Fibroblast of lung (primary cell): ENCODE measurements around the gene OTOL1. TPM values are rescaled to one million over a fixed set of nuclear protein-coding genes. Genes with fewer than 3 reads are reported as not detected.

Source experiments
- DNase-seq, 2 donors: peaks; one replicate each; pipeline versions ENCODE4 v3.0.0 to v3.0.0-alpha.2; 2010; ENCODE audit warnings: low read depth in 2 of 2
- H2AFZ ChIP-seq: 2 replicates; pipeline ENCODE4 v1.5.1; 2012; ENCODE audit warnings: low read length, control low read depth, inconsistent platforms
- H3K27ac ChIP-seq: 2 replicates; pipeline ENCODE4 v1.5.1; 2011; ENCODE audit warnings: low read length, control low read depth; ENCODE audit not compliant: insufficient read depth
- H3K27me3 ChIP-seq: 2 replicates; pipeline ENCODE4 v1.5.1; 2011; ENCODE audit warnings: mild to moderate bottlenecking, low read length; ENCODE audit not compliant: control insufficient read depth, insufficient read depth
- H3K36me3 ChIP-seq: 2 replicates; pipeline ENCODE4 v1.5.1; 2011; ENCODE audit warnings: low read length; ENCODE audit not compliant: control insufficient read depth, insufficient read depth
- H3K4me1 ChIP-seq: 2 replicates; pipeline ENCODE4 v1.5.1; 2011; ENCODE audit warnings: low read length; ENCODE audit not compliant: control insufficient read depth, insufficient read depth; ENCODE audit errors: extremely low read depth
- H3K4me2 ChIP-seq: 2 replicates; pipeline ENCODE4 v1.5.1; 2011; ENCODE audit warnings: low read length, control low read depth; ENCODE audit not compliant: insufficient read depth; ENCODE audit errors: extremely low read depth
- H3K4me3 ChIP-seq, 4 experiments: fragments of 200-600 bp in 1 of 4; sonication (generic) in 1 of 4; replicated peaks in 1 of 4; 2 replicates each; pipeline ENCODE4 v1.5.1; 2011 to 2016; ENCODE audit warnings: low read length in 4 of 4, low read depth in 3 of 4, mild to moderate bottlenecking in 3 of 4, control low read depth in 2 of 4, inconsistent platforms in 1 of 4, mixed read lengths in 1 of 4; ENCODE audit not compliant: insufficient read depth in 1 of 4; ENCODE audit errors: control extremely low read depth in 1 of 4
- H3K79me2 ChIP-seq: 2 replicates; pipeline ENCODE4 v1.5.1; 2012; ENCODE audit warnings: mild to moderate bottlenecking, low read length, inconsistent platforms; ENCODE audit not compliant: control insufficient read depth, insufficient read depth
- H3K9ac ChIP-seq: 2 replicates; pipeline ENCODE4 v1.5.1; 2011; ENCODE audit warnings: mild to moderate bottlenecking, low read length, control low read depth; ENCODE audit not compliant: insufficient read depth
- H3K9me3 ChIP-seq: 2 replicates; pipeline ENCODE4 v1.5.1; 2012; ENCODE audit warnings: low read depth, low read length; ENCODE audit not compliant: control insufficient read depth, insufficient read depth
- H4K20me1 ChIP-seq: 2 replicates; pipeline ENCODE4 v1.5.1; 2011; ENCODE audit warnings: low read length; ENCODE audit not compliant: control insufficient read depth, insufficient read depth; ENCODE audit errors: extremely low read depth
- EZH2 ChIP-seq: IDR thresholded peaks from 2 replicates; pipeline ENCODE4 v1.5.1; 2012; ENCODE audit warnings: low read length, control low read depth, mild to moderate bottlenecking; ENCODE audit errors: missing control alignments
- polyA plus RNA-seq, 2 donors: library from polyadenylated mRNA; depleted of rRNA in 1 of 2; stranded (reverse) in 1 of 2; unstranded in 1 of 2; fragments of >200 nt; gene quantifications; 2 replicates each; pipeline ENCODE4 v1.2.1, GENCODE V29; 2011 to 2012; ENCODE audit warnings: missing spikeins in 1 of 2
- total RNA-seq: library from RNA; depleted of rRNA; stranded (reverse); fragments of >200 nt; gene quantifications from 2 replicates; pipeline ENCODE4 v1.2.1, GENCODE V29; 2014
- TF ChIP-seq, protein P1 (sequence below), 2 donors: IDR thresholded peaks in 1 of 2; conservative IDR thresholded peaks in 1 of 2; 1 replicate in 1 of 2; 2 replicates in 1 of 2; pipeline ENCODE4 v1.5.1; 2011 to 2012; ENCODE audit warnings: low read length in 2 of 2, control low read depth in 1 of 2, inconsistent platforms in 1 of 2, low read depth in 1 of 2, mild to moderate bottlenecking in 1 of 2

OTOL1 gene
- total and polyA plus RNA-seq, 2 donors (not counting 1 experiment from before 2014, with no cell fraction given), result not detected

DNA sequence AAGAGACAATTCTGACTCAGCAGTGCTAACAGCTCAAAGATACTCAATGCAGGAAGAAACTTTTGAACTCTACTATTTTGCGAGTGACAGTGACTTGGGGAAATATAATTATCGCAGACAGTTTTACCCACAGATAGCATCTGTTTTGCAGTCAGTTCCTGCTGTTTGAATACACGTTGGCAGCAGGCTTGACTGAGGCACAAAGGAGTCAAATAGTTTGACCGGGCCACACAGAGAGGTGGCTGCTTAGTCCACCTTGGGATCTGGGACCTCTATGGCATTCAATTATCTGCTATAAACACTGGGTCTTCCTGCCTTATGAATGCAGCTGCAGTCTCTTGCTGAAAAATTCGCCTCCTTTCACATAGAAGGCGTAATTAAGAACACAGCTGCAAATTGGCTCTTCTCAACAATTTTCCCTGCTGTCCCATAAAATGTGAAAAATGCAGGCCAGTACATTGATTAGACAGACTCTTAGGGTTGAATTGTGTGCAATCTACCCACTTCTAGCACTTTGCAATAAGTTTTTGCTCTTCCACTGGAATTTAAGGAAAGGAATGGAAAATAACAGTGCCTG is 56.5 kb downstream of the OTOL1 start:
- Histone ChIP-seq H3K36me3 (no peaks in the 10 kb centered on the region), H3K79me2 (no peaks in the 10 kb centered on the region), H2AFZ (no peak overlapping the region), H3K27me3 (no peaks in the 10 kb centered on the region), H3K4me2 (no peak overlapping the region), H3K4me3 (no peak overlapping the region), H3K27ac (no peak overlapping the region), H3K9me3 (no peaks in the 10 kb centered on the region), H3K4me1 (no peaks in the 10 kb centered on the region), H4K20me1 (no peaks in the 10 kb centered on the region), H3K9ac (no peak overlapping the region)
- DNase-seq, result no peak
- TF ChIP-seq, protein P1, sequence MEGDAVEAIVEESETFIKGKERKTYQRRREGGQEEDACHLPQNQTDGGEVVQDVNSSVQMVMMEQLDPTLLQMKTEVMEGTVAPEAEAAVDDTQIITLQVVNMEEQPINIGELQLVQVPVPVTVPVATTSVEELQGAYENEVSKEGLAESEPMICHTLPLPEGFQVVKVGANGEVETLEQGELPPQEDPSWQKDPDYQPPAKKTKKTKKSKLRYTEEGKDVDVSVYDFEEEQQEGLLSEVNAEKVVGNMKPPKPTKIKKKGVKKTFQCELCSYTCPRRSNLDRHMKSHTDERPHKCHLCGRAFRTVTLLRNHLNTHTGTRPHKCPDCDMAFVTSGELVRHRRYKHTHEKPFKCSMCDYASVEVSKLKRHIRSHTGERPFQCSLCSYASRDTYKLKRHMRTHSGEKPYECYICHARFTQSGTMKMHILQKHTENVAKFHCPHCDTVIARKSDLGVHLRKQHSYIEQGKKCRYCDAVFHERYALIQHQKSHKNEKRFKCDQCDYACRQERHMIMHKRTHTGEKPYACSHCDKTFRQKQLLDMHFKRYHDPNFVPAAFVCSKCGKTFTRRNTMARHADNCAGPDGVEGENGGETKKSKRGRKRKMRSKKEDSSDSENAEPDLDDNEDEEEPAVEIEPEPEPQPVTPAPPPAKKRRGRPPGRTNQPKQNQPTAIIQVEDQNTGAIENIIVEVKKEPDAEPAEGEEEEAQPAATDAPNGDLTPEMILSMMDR (conservative IDR thresholded peaks at IDR 0.05 in 1 of 2, IDR thresholded peaks at IDR 0.05 in 1 of 2; ENCODE audit: low read depth in 1 of 2, low read length in 2 of 2), result no peak
- TF ChIP-seq EZH2, result no peak

Other genes starting within 250 kb of the OTOL1 start
- gene SPTSSB, start 125.3 kb upstream of the OTOL1 start, total RNA-seq, result under 0.01 TPM in 1 of 2 replicates, not detected in the other
- gene SPTSSB, start 125.3 kb upstream of the OTOL1 start, polyA plus RNA-seq, result 0.07 TPM in 1 of 2 replicates, not detected in the other